ENCODE measurements around the gene OXLD1. TPM values are rescaled to one million over a fixed set of nuclear protein-coding genes. Genes with fewer than 3 reads are reported as not detected.
"Not testable (repeated sequence)": the region's sequence is repeated elsewhere in the genome, so short reads cannot be mapped to it uniquely, and the experiment has no call there.

The OXLD1 gene
- total RNA-seq, 1 donor from 2014 or later = 17.9 TPM

DNA sequence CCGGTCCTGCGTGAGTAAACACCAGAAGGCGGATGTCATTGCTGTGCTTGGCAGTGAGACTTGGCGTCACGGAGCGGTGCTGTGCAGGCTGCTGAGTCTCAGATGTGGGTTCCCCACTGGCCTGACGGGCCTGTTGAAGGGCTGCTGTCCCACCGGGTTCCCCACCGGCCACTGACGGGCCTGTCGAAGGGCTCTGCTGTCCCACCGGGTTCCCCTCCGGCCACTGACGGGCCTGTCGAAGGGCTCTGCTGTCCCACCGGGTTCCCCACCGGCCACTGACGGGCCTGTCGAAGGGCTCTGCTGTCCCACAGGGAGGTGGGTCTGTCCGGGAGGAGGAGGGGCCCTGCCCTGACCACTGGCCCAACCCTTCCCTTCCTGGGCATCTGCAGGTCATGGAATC is 20.2 kb upstream of the OXLD1 start:
- intact Hi-C loops (cut with DNase I) = no loop called here
- no peak for DNase-seq (ENCODE audit: low spot score)

DNA sequence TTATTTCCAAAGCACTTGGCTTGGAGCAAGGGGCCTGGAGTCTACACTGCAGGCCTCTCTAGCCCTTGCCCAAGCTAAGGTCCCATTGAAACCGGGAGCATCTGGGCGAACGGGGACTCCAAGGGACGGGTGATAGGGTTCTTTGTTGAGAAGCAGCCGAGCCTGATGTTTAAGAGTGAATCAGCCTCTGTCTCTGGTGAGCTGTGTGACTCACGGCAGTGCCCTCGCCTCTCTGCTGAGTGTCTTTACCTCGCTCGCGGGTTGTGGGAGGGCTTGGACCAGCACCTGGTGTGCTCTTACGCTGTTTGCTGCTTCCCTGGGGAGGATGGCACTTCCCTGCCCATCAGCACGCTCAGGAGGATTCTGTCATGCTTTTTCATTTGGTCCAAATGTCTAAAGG is 18.7 kb upstream of the OXLD1 start:
- no peak for DNase-seq (ENCODE audit: low spot score)
- intact Hi-C loops (cut with DNase I) = no loop called here

DNA sequence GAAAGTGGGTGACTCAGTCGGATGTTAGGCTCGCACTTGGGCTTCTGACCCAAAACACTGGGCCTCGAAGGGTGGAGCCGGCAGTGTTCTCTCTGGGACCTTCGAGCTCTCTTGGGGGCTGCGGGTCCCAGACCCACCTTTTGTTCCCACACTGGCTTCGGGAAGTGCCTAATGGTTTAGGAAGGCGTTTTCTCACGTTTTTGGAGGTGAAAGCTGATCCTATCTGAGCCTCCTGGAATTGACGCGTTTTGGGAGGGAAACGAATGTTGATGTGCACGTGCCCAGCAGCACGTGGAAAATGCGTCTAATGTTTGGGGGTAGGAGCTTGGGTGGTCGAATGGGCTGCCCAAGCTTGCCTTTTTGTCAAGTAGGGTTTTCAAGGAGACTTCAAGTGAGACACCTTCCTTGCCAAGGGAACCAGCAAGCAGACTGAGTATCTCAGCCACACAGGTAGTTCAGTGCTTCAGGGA is 18.1 kb upstream of the OXLD1 start:
- no peak for DNase-seq (ENCODE audit: low spot score)
- intact Hi-C loops (cut with DNase I) = no loop called here

DNA sequence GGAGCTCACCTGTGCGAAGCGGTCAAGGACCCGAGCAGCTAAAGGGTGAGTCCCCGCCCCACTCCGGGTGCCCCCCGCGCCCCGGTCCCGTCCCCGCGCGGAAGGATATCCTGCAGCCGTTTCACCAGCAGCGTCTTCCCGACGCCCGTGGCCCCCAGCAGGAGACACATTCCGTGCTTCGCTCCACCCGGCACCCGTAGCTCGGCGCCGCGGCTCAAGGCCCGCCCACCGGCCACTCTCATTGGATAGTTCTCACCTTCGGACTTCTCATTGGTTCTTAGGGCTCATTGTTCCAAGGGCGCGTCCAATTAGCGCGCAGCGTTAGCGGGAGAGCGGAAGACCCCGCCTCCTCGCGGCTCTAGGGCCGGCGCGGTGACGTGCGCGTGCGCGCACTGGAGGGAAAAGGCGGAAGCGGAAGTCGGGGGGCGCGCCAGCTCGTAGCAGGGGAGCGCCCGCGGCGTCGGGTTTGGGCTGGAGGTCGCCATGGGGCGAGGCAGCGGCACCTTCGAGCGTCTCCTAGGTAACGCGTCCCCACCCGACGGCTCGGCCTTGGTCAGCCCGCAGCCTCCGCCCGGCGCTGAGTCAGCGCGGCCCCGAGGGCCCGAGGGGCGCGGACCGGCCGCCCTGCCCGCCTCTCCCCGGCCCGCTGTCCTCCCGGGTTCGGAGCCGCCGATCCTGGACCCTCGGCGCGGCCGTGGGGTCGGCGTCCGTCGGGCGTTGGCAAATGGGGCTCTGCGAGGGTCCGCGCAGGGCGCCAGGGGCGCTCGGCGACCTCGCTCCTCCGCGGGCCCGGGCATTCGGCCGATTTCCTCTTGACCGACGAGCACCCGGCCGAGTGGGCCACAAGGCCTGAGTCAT is 17.4 kb upstream of the OXLD1 start, which contains the start of the genes ARL16 and HGS:
Gene ARL16, minus strand, starts transcription at position 214 of the 858 bp plus-strand sequence. Its CDS starts 44 bp downstream, at position 170.
Gene HGS, plus strand, starts transcription at position 428 of the 858 bp plus-strand sequence. Its CDS starts 56 bp downstream, at position 484.
- peak; percentile 99 for DNase-seq (ENCODE audit: low spot score)
- intact Hi-C loops (cut with DNase I) = loop anchor here (2.0 kb wide), 1 partner anchor 19 kb away; the partner anchor contains the start of gene MRPL12

DNA sequence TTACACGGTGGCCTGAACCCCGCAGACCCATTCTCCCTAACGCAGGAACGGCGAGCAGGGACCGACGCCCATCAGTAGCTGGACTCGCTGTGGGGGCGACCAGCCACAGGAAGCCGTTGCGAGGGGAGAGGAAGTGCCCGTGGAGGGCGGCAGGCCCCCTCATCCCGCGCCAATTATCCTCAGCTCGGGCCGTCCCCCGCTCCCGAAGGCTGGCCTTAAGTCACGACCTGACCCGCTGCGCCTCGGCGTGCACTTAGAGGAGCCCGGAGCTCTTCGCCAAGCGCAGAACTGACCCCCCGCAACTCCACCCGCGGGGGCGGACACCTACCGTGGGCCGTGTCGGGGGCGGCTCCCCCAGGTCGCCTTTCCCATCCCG is 16.8 kb upstream of the OXLD1 start:
- intact Hi-C loops (cut with DNase I) = loop anchor here (2.0 kb wide), 1 partner anchor 20 kb away; the partner anchor contains the start of gene MRPL12
- no peak for DNase-seq (ENCODE audit: low spot score)

DNA sequence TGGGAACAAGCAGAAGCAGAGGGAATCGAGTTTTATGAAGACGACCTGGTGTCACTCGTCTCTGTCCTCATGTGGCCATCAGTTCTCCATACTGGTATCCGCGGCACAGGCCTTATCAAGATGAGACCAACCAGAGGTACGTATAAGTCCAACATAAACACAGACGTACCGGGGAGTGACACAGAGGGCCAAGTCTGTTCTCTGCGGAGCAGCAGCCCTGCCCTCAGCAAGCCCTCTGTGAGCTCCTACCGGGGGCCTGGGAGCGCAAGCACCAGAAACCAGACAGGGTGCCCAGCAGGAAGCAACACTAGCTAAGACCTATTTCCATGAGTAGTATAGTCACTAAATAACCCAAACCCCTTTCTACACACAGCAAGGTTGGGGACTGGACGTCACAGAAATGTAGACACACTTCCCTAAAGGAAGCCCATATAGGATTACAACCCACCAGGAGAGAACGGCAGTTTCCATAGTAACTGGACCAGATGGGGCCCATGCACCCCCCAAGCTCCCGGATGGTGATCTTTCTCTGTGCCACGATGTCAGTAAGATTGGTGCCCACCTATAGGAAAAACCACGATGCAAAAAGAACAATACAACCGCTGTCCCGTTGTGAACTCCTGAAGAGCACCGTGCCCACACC is 16.3 kb upstream of the OXLD1 start:
- intact Hi-C loops (cut with DNase I) = loop anchor here (2.0 kb wide), 1 partner anchor 20 kb away; the partner anchor contains the start of gene MRPL12
- no peak for DNase-seq (ENCODE audit: low spot score)

DNA sequence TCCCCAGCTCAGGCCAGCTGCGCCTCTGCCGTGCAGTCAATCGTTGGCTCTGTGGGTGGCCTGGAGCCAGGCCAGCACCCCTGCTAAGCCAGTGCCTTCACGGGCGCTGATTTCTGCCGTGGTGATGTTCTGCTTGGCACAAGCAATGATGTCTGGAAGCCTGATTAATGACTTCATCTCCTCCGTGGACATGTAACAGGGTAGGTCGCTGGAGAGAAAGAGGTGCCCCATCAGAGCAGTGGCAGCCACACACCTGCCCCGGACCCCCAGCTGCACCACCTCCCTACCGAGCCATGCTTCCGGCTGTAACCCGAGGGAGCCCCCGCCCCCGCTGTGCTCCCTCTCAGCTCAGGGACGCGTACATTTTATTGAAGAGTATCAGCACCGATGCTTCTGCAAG is 15.3 kb upstream of the OXLD1 start:
- no peak for DNase-seq (ENCODE audit: low spot score)
- intact Hi-C loops (cut with DNase I) = loop anchor here (2.0 kb wide), 1 partner anchor 21 kb away; the partner anchor contains the start of gene MRPL12

DNA sequence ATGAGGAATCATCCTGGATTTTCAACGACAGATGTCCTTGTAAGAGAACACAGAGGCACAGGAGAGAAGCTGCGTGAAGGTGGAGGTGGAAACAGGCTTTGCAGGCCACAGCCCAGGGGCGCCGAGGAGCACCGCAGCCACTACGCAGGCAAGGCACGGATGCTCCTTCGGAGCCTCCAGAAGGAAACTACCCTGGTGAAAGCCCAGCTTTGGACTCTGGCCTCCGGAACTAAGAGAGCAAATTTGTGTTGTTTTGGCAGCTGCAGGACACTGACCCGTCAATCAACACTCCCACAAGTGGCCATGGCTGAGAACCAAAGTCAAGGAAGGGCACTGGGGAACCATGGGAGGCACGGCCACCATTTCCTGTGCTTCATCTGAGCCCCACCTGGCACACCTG is 13.7 kb upstream of the OXLD1 start:
- no peak for DNase-seq (ENCODE audit: low spot score)
- intact Hi-C loops (cut with DNase I) = no loop called here

DNA sequence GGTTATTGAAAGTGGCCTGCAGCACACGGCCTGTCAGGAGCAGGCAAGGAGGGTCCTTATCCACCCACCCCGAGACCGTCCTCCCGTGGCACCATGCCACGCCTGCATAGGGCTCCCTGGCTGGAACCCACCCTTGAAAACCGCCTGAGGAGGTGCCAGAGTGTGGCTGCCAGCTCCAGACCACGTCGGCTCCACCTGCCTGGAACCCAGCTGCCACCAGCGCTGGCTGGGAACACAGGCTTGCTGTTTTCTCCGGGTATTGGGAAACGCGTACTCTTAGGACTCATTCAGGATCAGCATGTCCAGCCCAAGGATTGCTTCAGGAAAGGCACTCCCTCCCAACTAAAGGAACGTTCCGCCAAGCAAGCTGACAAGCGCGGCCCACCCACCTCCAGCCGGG is 10.5 kb upstream of the OXLD1 start:
- DNase-seq (ENCODE audit: low spot score) = no peak
- intact Hi-C loops (cut with DNase I) = no loop called here

DNA sequence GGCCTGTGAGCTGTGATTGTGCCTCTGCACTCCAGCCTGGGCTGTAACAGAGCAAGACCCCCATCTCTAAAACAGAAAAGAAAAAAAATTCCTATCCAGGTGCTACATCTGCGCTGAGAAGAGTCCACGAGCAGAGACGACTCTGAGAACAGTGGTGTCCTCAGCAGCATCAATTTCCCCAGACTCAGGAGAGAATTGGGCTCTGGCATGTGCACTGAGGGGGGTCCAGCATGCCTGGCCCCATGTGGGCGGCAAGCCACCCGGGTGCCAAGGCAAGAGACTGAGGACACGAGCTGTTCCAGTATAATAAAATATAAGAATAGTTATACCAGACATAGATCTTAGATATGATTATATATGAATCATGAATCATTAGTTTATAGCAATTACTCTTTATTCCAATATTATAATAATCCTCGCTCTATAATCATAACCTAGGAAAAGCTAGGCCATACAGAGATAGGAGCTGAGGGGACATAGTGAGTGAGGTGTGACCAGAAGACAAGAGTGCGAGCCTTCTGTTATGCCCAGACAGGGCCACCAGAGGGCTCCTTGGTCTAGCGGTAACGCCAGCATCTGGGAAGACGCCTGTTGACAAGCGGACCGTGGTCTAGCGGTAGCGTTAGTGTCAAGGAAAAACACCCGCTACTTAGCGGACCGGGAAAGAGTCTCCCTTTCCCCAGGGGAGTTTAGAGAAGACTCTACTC is 9.3 kb upstream of the OXLD1 start:
- DNase-seq (ENCODE audit: low spot score); intact Hi-C loops (cut with DNase I): not testable (repeated sequence)

DNA sequence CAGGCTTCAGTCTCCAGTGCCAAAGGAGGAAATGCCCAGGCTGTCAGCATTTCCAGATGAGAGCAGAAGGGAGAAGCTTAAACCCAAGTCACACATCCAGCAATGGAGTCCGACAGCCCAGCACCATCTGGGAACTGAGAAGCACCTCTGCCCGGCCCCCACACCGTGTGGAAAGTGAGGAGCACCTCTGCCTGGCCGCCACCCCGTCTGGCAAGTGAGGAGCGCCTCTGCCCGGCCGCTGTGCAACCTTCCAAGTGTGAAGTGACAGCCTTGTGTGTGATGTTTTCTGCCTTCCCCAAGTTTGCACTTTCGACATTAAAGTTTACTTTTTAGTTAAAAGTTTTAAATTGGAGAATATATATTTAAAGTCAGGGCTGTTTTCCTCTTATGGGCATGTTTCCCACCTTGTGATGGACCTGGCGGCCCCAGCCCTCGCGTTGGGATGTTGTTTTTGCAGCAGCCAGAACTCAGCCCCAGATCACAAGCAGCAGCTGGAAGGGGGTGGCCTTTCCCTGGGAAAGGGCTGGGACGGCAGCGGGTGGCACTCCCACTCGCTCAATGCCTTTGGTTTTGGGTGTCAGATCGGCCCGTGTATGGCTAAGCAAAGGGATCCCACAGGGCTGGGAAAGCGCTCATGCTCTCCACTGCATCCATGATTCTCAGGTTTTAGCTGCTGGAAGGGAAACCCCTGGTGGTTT is 7.3 kb upstream of the OXLD1 start:
- intact Hi-C loops (cut with DNase I) = no loop called here

DNA sequence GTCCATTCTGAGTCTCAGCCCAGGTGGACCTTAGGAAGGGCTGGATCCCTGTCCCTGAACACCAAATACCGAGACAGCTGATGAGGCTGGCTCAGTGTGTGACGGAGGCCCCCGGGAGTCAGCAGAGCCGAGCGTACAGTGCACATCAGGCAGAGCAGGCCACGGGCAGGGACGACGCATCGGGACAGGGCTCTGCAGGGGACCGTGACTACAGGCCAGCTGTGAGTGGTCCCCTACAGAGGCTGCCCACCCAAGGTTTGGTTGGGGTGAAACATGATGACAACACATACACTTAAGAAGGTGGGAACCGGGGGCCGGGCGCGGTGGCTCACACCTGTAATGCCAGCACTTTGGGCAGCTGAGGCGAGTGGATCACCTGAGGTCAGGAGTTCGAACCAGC is 6.5 kb upstream of the OXLD1 start:
- intact Hi-C loops (cut with DNase I) = no loop called here
- DNase-seq (ENCODE audit: low spot score) = no peak

More for the DNA sequence above, 7.3 kb upstream of the OXLD1 start:
- no peak for DNase-seq (ENCODE audit: low spot score)

DNA sequence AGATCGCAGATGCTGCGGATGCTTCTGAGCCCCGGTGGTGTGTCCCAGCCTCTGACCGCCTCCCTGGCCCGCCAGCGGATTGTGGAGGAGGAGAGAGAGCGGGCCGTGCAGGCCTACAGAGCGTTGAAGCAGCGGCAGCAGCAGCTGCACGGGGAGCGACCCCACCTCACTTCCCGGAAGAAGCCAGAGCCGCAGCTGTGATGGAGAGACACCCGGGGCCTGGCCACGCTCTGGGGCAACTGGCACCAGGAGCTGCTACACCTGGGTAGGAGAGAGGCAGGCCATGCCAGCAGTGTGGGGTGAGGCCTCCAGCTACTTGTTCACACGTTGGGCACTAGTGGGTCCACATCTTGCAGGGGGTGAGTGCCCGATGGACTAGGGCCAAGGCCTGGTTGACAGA is 6.1 kb upstream of the OXLD1 start:
- no peak for DNase-seq (ENCODE audit: low spot score)

DNA sequence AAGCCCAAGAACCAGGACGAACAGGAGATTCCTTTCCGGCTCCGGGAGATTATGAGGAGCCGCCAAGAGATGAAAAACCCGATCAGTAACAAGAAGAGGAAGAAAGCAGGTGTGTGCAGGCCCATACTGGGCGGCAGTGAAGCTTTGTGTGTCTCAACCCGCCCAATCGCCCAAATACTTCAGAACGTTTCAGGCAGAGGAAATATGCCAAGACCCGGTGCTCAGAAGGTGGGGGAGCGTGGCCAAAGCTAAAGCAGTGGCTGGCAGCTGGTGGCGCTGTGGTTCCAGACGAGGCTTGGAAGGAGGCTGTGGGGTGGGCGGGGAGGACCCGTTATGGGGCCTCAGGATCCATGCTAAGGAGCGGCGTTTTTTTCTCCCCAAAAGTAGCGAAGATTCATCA is 1.3 kb upstream of the OXLD1 start:
- no peak for DNase-seq (ENCODE audit: low spot score)
- intact Hi-C loops (cut with DNase I) = loop anchor here (2.0 kb wide), 1 partner anchor 31 kb away; the partner anchor contains the start of genes NPLOC4 and TSPAN10

More for the DNA sequence above, 6.1 kb upstream of the OXLD1 start:
- intact Hi-C loops (cut with DNase I) = no loop called here

DNA sequence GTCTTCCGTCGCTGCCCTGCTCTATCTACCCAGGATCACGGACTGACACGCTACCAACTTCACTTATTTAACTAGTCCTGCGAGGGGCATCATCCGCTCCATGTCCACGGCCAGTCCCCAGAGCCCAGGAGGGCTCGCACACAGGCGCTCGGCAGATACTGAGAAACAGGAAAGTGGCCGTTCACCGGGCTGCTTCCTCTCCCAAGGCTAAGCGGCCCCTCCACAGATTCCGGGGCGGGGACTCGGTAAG is 388 bp downstream of the OXLD1 start:
- no peak for DNase-seq (ENCODE audit: low spot score)
- intact Hi-C loops (cut with DNase I) = loop anchor here (2.0 kb wide), 1 partner anchor 29 kb away; the partner anchor contains the start of genes NPLOC4 and TSPAN10

DNA sequence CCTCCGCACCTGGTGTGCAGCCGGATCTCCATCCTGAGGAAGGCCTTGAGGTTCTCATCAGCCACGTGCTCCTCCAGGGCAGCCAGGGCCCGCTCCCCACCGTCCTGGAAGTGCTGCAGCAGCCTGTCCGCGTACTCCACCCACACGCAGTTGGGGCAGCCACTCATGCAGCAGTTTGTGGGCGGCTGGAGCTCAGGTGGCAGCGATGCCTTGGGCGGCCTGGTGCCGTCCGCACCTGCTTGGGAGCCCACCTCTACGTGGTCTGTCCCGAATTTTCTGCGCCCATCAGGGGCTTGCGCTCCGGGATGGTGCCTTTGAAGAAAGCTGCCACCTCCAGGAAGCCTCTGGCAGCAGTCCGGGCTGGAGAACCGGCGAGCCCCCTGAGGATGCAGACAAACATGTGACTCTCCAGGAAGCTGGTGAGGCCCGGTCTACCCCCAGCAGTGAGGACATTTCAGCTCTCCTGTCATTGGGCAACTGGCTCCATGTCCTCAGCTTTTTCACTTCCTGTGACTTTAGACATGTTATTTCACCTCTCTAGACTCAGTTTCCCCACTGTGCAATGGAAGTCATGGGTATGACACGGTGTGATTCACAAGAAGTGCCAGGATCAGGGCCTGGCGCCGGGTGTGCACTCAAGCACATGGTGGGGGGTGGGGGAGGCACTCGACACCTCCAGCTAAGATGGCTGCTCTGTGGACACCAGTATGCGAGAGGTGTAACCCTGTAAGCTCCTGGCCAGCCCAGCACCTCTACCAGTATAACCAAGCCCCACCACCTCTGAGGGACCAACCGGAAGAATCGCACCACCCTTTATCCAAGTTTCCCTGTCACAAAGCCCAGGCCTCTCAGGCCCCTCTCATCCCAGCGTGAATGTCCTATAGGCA is 957 bp downstream of the OXLD1 start:
- intact Hi-C loops (cut with DNase I) = loop anchor here (2.0 kb wide), 1 partner anchor 29 kb away; the partner anchor contains the start of genes NPLOC4 and TSPAN10
- no peak for DNase-seq (ENCODE audit: low spot score)

DNA sequence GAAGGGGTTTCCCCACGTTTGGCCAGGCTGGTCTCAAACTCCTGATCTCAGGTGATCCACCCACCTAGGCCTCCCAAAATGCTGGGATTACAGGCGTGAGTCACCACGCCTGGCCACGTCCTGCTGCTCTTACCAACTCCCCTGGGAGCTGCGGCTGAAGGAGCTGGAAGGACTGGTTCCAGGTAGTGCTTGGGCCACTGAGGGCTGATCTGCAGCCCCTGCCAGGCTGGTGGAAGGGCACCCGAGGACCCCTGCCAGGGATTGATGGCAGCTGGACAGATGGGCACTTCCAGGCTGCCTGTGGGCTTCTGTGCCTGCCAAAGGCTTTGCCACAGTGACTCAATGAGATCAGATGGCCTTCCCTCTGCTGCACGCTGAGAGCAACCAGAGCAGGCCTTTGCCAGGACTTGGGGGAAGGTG is 2.3 kb downstream of the OXLD1 start:
- no peak for DNase-seq (ENCODE audit: low spot score)
- intact Hi-C loops (cut with DNase I) = no loop called here

DNA sequence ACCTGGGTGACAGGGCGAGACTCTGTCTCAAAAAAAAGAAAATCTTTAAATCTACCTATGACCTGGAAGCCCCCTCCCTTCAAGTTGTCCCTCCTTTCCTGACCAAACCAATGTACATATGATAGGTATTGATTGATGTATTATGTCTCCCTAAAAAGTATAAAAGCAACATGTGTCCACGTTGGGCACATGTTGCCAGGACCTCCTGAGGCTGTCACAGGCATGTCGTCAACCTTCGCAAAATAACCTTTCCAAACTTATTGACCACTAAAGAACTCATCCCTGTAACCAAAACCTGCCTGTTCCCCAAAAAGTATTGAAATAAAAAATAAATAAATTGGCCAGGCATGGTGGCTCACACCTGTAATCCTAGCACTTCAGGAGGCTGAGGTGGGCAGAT is 4.4 kb downstream of the OXLD1 start:
- intact Hi-C loops (cut with DNase I) = no loop called here
- DNase-seq (ENCODE audit: low spot score) = no peak
